OCI-LY1 (cell line): ENCODE data around the gene IL4R.

ENCODE experiments used
- EZH2 ChIP-seq: fragments of 200-600 bp; sonication (generic), shearing (Covaris generic); IDR thresholded peaks from 2 replicates; pipeline ENCODE4 v1.8.0; 2017; ENCODE audit warnings: borderline replicate concordance, mixed run types, mild to moderate bottlenecking, antibody characterized with exemption, low read length, moderate library complexity, mixed read lengths
- TF ChIP-seq, protein P1 (sequence below): fragments of 200-600 bp; sonication (generic), shearing (Covaris generic); IDR thresholded peaks from 2 replicates; pipeline ENCODE4 v1.5.1; 2017; ENCODE audit warnings: mild to moderate bottlenecking, antibody characterized with exemption, low read length, moderate library complexity, mixed read lengths

DNA sequence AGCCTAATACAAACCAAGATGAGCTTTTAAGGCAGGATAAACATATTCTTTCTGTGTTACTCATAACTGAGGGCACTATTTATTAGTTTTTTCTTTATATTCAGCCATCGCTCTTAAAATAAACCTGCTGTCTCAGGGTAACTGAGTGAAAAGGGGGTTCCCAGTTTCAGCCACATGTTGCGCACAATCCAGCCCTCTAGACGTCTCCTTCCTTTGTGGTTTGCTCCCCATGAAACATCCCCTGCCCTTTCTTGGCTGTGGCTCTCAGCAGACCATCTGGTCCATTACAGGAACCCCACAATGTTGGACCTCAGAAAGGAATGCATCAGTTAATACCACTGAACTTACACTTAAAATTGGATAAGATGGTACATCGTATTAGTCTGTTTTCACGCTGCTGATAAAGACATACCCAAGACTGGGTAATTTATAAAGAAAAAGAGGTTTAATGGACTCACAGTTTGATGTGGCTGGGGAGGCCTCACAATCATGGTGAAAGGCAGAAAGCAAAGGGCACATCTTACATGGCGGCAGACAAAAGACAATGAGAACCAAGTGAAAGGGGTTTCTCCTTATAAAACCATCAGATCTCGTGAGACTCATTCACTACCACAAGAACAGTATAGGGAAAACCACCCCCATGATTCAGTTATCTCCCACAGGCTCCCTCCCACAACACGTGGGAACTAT lies 75.6 kb downstream of the IL4R start:
- TF ChIP-seq, protein P1, sequence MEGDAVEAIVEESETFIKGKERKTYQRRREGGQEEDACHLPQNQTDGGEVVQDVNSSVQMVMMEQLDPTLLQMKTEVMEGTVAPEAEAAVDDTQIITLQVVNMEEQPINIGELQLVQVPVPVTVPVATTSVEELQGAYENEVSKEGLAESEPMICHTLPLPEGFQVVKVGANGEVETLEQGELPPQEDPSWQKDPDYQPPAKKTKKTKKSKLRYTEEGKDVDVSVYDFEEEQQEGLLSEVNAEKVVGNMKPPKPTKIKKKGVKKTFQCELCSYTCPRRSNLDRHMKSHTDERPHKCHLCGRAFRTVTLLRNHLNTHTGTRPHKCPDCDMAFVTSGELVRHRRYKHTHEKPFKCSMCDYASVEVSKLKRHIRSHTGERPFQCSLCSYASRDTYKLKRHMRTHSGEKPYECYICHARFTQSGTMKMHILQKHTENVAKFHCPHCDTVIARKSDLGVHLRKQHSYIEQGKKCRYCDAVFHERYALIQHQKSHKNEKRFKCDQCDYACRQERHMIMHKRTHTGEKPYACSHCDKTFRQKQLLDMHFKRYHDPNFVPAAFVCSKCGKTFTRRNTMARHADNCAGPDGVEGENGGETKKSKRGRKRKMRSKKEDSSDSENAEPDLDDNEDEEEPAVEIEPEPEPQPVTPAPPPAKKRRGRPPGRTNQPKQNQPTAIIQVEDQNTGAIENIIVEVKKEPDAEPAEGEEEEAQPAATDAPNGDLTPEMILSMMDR: no peak
- TF ChIP-seq EZH2: no peak
